CD14-positive monocyte (primary cell): ENCODE measurements around the gene FNDC11. TPM values are rescaled to one million over a fixed set of nuclear protein-coding genes. Genes with fewer than 3 reads are reported as not detected.

Source experiments
- DNase-seq, 3 donors: peaks; one replicate each; pipeline ENCODE4 v3.0.0-alpha.2; 2011 to 2022
- H2AFZ ChIP-seq: 2 replicates; pipeline ENCODE4 v1.6.0; 2012; ENCODE audit warnings: mild to moderate bottlenecking, low read depth, low read length, inconsistent platforms; ENCODE audit not compliant: insufficient read depth, poor library complexity, severe bottlenecking
- H3K27ac ChIP-seq, 2 donors: 1 replicate in 1 of 2; 2 replicates in 1 of 2; pipeline ENCODE4 v1.5.1; 2012 to 2013; ENCODE audit warnings: low read length in 2 of 2, control low read depth in 1 of 2, inconsistent platforms in 1 of 2, low read depth in 1 of 2, mild to moderate bottlenecking in 1 of 2
- H3K27me3 ChIP-seq, 2 donors: one replicate each; pipeline versions ENCODE4 v1.6.0 to v1.6.1; 2011 to 2013; ENCODE audit warnings: low read length in 2 of 2; ENCODE audit not compliant: control insufficient read depth in 2 of 2, insufficient read depth in 2 of 2
- H3K36me3 ChIP-seq, 2 donors: replicated peaks in 1 of 2; 1 replicate in 1 of 2; 2 replicates in 1 of 2; pipeline versions ENCODE4 v1.5.1 to v1.6.1; 2012 to 2013; ENCODE audit warnings: low read length in 2 of 2, control low read depth in 1 of 2, inconsistent platforms in 1 of 2, mild to moderate bottlenecking in 1 of 2; ENCODE audit not compliant: insufficient read depth in 2 of 2, control insufficient read depth in 1 of 2
- H3K4me1 ChIP-seq, 2 donors: 1 replicate in 1 of 2; 2 replicates in 1 of 2; pipeline versions ENCODE4 v1.5.1 to v1.6.1; 2012 to 2013; ENCODE audit warnings: low read length in 2 of 2, control low read depth in 1 of 2, inconsistent platforms in 1 of 2, mild to moderate bottlenecking in 1 of 2, moderate library complexity in 1 of 2; ENCODE audit not compliant: insufficient read depth in 2 of 2, control insufficient read depth in 1 of 2
- H3K4me2 ChIP-seq: replicated peaks from 2 replicates; pipeline ENCODE3; 2012; ENCODE audit warnings: low read length, moderate library complexity, mild to moderate bottlenecking; ENCODE audit not compliant: poor library complexity, severe bottlenecking; ENCODE audit errors: extremely low read depth
- H3K4me3 ChIP-seq, 3 experiments: fragments of 200-600 bp in 1 of 3; sonication (generic) in 1 of 3; replicated peaks in 1 of 3; 1 replicate in 2 of 3; 2 replicates in 1 of 3; pipeline ENCODE4 v1.5.1; 2011 to 2013; ENCODE audit warnings: low read length in 3 of 3, mild to moderate bottlenecking in 3 of 3, control low read depth in 2 of 3, low read depth in 2 of 3, inconsistent platforms in 1 of 3, moderate library complexity in 1 of 3
- H3K79me2 ChIP-seq: 2 replicates; pipeline ENCODE4 v1.6.0; 2012; ENCODE audit warnings: mild to moderate bottlenecking, control low read depth, inconsistent platforms, low read length, moderate library complexity; ENCODE audit not compliant: insufficient read depth
- H3K9ac ChIP-seq: 2 replicates; pipeline ENCODE4 v1.6.0; 2017; ENCODE audit warnings: low read length, mild to moderate bottlenecking; ENCODE audit not compliant: insufficient read depth, poor library complexity, severe bottlenecking
- H3K9me3 ChIP-seq, 2 donors: replicated peaks in 1 of 2; 1 replicate in 1 of 2; 2 replicates in 1 of 2; pipeline versions ENCODE4 v1.5.1 to v1.6.1; 2012 to 2013; ENCODE audit warnings: low read length in 2 of 2, control low read depth in 1 of 2; ENCODE audit not compliant: control insufficient read depth in 1 of 2, insufficient read depth in 1 of 2
- H4K20me1 ChIP-seq: 2 replicates; pipeline ENCODE4 v1.6.0; 2012; ENCODE audit warnings: mild to moderate bottlenecking, low read length, control low read depth, moderate library complexity; ENCODE audit not compliant: insufficient read depth
- H3K27ac Mint-ChIP-seq, 7 donors: one replicate each; pipeline ENCODE4 v1.8.0; 2020; ENCODE audit warnings: mild to moderate bottlenecking in 7 of 7, mixed read lengths in 7 of 7, moderate library complexity in 6 of 7, inconsistent platforms in 2 of 7
- H3K27me3 Mint-ChIP-seq, 3 donors: one replicate each; pipeline ENCODE4 v1.8.0; 2021 to 2022; ENCODE audit warnings: low read depth in 3 of 3, mild to moderate bottlenecking in 3 of 3, mixed read lengths in 3 of 3, moderate library complexity in 3 of 3, inconsistent platforms in 1 of 3
- H3K36me3 Mint-ChIP-seq, 2 donors: one replicate each; pipeline ENCODE4 v1.8.0; 2020; ENCODE audit warnings: mixed read lengths in 2 of 2, inconsistent platforms in 1 of 2, mild to moderate bottlenecking in 1 of 2
- H3K4me1 Mint-ChIP-seq: one replicate; pipeline ENCODE4 v1.8.0; 2020; ENCODE audit warnings: mild to moderate bottlenecking, mixed read lengths
- H3K4me3 Mint-ChIP-seq, 2 donors: one replicate each; pipeline ENCODE4 v1.8.0; 2020; ENCODE audit warnings: mild to moderate bottlenecking in 2 of 2, mixed read lengths in 2 of 2, moderate library complexity in 1 of 2
- H3K9me3 Mint-ChIP-seq, 7 donors: one replicate each; pipeline ENCODE4 v1.8.0; 2020 to 2022; ENCODE audit warnings: mixed read lengths in 7 of 7, mild to moderate bottlenecking in 6 of 7, moderate library complexity in 6 of 7, inconsistent platforms in 2 of 7
- CTCF ChIP-seq: fragments of 200-600 bp; IDR thresholded peaks from one replicate; pipeline ENCODE4 v1.8.0; 2022; ENCODE audit warnings: antibody characterized with exemption, mild to moderate bottlenecking
- WGBS: methylation state at CpG from one replicate; pipeline ENCODE4 v1.1.5; 2013; ENCODE audit warnings: missing lambda C conversion rate; ENCODE audit not compliant: insufficient coverage; 5-methylcytosine and 5-hydroxymethylcytosine counted together
- intact Hi-C, 2 donors: fragments of 100-400 bp; cut with micrococcal nuclease; formaldehyde crosslinking; loops; one replicate each; pipeline versions ENCODE4 v1.15.0 to v1.15.1; 2023
- polyA plus RNA-seq, 3 donors: library from polyadenylated mRNA; depleted of rRNA in 1 of 3; unstranded in 2 of 3; stranded (reverse) in 1 of 3; fragments of 300-500 nt in 2 of 3; fragments of >200 nt in 1 of 3; fragmentation: Illumina TruSeq in 2 of 3; gene quantifications; 1 replicate in 2 of 3; 2 replicates in 1 of 3; pipeline ENCODE4 v1.2.3, GENCODE V29; 2012 to 2021

The FNDC11 gene
- polyA plus RNA-seq, 3 donors = 0.23 TPM; not detected in 2

GRCh38 chr20:63532449-63532971, 21.4 kb upstream of the FNDC11 start:
- TF ChIP-seq CTCF = no peak
- Histone ChIP-seq H3K9me3 (no peaks in the 10 kb centered on the region), H3K4me1 (peaks cover 14 to 15% of the 10 kb centered on the region in 2 donors), H3K79me2 (no peaks in the 10 kb centered on the region), H3K9ac (no peak overlapping the region), H3K36me3 (no peaks in the 10 kb centered on the region), H4K20me1 (no peaks in the 10 kb centered on the region), H3K4me3 (no peak overlapping the region), H3K27ac (no peak overlapping the region), H3K27me3 (no peaks in the 10 kb centered on the region), H2AFZ (no peak overlapping the region), H3K4me2 (no peak overlapping the region)
- Mint-ChIP-seq H3K4me3 (no peak overlapping the region), H3K9me3 (peaks cover 0 to 3% (median 0%) of the 10 kb centered on the region in 7 donors), H3K4me1 (peaks cover 11% of the 10 kb centered on the region), H3K27ac (no peak overlapping the region), H3K27me3 (peaks cover 7 to 21% (median 7%) of the 10 kb centered on the region in 3 donors), H3K36me3 (peaks cover 0 to 2% of the 10 kb centered on the region in 2 donors)
- no peak for DNase-seq
- WGBS = 82% methylated on average over 23 of the region's 24 CpGs
- intact Hi-C loops = loop anchor here in 1 of 2 donors (10.0 kb wide), 1 partner anchor 332 kb away; the partner anchor contains the start of genes ABHD16B and TPD52L2

- Mint-ChIP-seq H3K4me1 (peaks cover 14% of the 10 kb centered on the region), H3K9me3 (peaks cover 0 to 3% (median 0%) of the 10 kb centered on the region in 7 donors), H3K4me3 (no peak overlapping the region), H3K27me3 (peaks cover 5 to 17% (median 6%) of the 10 kb centered on the region in 3 donors), H3K27ac (peak overlapping the region in 1 of 7 donors; percentile 30), H3K36me3 (peaks cover 0 to 2% of the 10 kb centered on the region in 2 donors)
- no peak for DNase-seq
- Histone ChIP-seq H3K4me2 (no peak overlapping the region), H3K27me3 (no peaks in the 10 kb centered on the region), H3K27ac (no peak overlapping the region), H3K79me2 (no peaks in the 10 kb centered on the region), H4K20me1 (no peaks in the 10 kb centered on the region), H3K9ac (no peak overlapping the region), H3K36me3 (no peaks in the 10 kb centered on the region), H3K9me3 (no peaks in the 10 kb centered on the region), H2AFZ (no peak overlapping the region), H3K4me1 (peaks cover 22 to 23% of the 10 kb centered on the region in 2 donors), H3K4me3 (no peak overlapping the region)
- WGBS = 98% methylated on average over 11 of the region's 14 CpGs
- intact Hi-C loops = loop anchor here in 1 of 2 donors (10.0 kb wide), 1 partner anchor 331 kb away; the partner anchor contains the start of genes ABHD16B and TPD52L2
- no peak for TF ChIP-seq CTCF
These were observed 20.6 kb upstream of the FNDC11 start for GRCh38 chr20:63533388-63533787.
